ENCODE measurements around the gene PCCA.
"Not testable (repeated sequence)": the region's sequence is repeated elsewhere in the genome, so short reads cannot be mapped to it uniquely, and the experiment has no call there.

Gene PCCA

GRCh38 chr13:100141461-100141961 is 52.6 kb downstream of the PCCA start:
- not testable (repeated sequence) for H3K27ac ChIP-seq (ENCODE audit: low read length); H3K9me3 ChIP-seq (ENCODE audit: control insufficient read depth in 1 of 2, low read length in 2 of 2); H3K4me1 ChIP-seq (ENCODE audit: control insufficient read depth in 1 of 2, insufficient read depth in 2 of 2, low read length in 2 of 2); H3K36me3 ChIP-seq (ENCODE audit: control insufficient read depth in 1 of 2, insufficient read depth in 2 of 2, low read length in 2 of 2); H3K27me3 ChIP-seq (ENCODE audit: low read depth, low read length); H3K4me3 ChIP-seq (ENCODE audit: low read depth in 1 of 2, low read length in 2 of 2)

- H3K27ac ChIP-seq (ENCODE audit: low read length) = no peak overlapping the region
- H3K4me3 ChIP-seq (ENCODE audit: low read depth in 1 of 2, low read length in 2 of 2) = no peak overlapping the region
- H3K4me1 ChIP-seq (ENCODE audit: control insufficient read depth in 1 of 2, insufficient read depth in 2 of 2, low read length in 2 of 2) = no peaks in the 10 kb centered on the region
- no peaks in the 10 kb centered on the region for H3K9me3 ChIP-seq (ENCODE audit: control insufficient read depth in 1 of 2, low read length in 2 of 2)
- H3K27me3 ChIP-seq (ENCODE audit: low read depth, low read length) = no peaks in the 10 kb centered on the region
- peaks cover 5 to 15% of the 10 kb centered on the region in 2 donors for H3K36me3 ChIP-seq (ENCODE audit: control insufficient read depth in 1 of 2, insufficient read depth in 2 of 2, low read length in 2 of 2)
Observed at GRCh38 chr13:100146534-100146933, 57.6 kb downstream of the PCCA start.

DNA sequence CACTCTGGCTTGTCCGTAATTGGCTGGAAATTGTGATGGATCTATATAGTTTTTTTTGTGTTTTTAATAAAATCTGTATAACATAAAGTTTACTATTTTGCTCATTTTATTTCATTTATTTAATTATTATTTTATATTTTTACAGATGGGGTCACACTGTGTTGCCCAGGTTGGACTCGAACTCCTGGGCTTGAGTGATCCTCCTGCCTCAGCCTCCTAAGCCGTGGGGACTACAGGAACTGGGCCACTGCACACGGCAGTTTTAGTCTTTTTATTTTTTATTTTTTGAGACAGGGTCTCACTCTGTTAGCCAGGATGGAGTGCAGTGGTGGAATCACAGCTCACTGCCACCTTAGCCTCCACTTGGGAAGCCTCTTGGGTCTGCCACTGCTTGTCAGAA is 58.9 kb downstream of the PCCA start:
- Histone ChIP-seq H3K4me1 (ENCODE audit: control insufficient read depth in 1 of 2, insufficient read depth in 2 of 2, low read length in 2 of 2) (no peaks in the 10 kb centered on the region), H3K27ac (ENCODE audit: low read length) (no peak overlapping the region), H3K27me3 (ENCODE audit: low read depth, low read length) (no peaks in the 10 kb centered on the region), H3K9me3 (ENCODE audit: control insufficient read depth in 1 of 2, low read length in 2 of 2) (no peaks in the 10 kb centered on the region), H3K36me3 (ENCODE audit: control insufficient read depth in 1 of 2, insufficient read depth in 2 of 2, low read length in 2 of 2) (peaks cover 5 to 13% of the 10 kb centered on the region in 2 donors), H3K4me3 (ENCODE audit: low read depth in 1 of 2, low read length in 2 of 2) (no peak overlapping the region)

DNA sequence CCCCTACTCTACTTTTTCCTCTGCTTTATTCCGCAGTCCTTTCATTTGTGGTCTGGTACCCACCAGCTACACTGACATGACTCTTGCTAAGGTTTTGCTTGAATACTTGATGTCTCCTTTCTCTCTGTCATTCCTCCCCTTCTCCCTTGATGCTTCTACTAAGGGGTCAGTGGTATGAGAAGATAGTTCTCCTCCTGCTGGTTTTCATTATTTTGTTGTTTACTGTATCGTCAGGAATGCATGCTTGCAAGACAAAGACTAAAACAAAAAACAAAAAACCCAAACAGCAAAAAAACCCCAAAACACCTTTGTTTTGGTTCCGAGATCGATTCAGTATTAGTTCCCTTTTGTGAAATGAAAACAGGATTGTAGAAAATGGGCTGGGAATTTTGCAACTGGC is 59.5 kb downstream of the PCCA start:
- H3K4me1 ChIP-seq (ENCODE audit: control insufficient read depth in 1 of 2, insufficient read depth in 2 of 2, low read length in 2 of 2) = no peaks in the 10 kb centered on the region
- no peaks in the 10 kb centered on the region for H3K27me3 ChIP-seq (ENCODE audit: low read depth, low read length)
- no peaks in the 10 kb centered on the region for H3K9me3 ChIP-seq (ENCODE audit: control insufficient read depth in 1 of 2, low read length in 2 of 2)
- H3K4me3 ChIP-seq (ENCODE audit: low read depth in 1 of 2, low read length in 2 of 2) = no peak overlapping the region
- H3K36me3 ChIP-seq (ENCODE audit: control insufficient read depth in 1 of 2, insufficient read depth in 2 of 2, low read length in 2 of 2) = peaks cover 5 to 11% of the 10 kb centered on the region in 2 donors
- H3K27ac ChIP-seq (ENCODE audit: low read length) = no peak overlapping the region

DNA sequence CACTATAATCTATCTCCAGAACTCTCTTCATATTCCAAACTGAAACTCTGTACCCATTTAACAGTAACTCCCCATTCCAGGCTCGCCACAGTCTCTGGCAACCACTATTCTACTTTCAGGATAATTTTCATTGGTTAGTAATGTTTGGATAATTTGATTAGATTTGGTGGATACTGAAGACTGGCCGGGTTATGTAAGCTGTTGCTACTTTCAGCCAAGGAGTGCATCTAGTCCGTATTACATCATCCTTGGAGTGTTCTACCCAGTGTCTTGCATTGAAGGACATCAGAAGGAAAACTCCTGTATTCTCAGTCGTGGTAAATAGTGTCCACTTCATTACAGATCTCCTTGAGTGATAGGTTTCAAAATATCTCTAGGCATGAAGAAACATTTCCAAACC is 60.5 kb downstream of the PCCA start:
- H3K36me3 ChIP-seq (ENCODE audit: control insufficient read depth in 1 of 2, insufficient read depth in 2 of 2, low read length in 2 of 2) = peaks cover 5 to 11% of the 10 kb centered on the region in 2 donors
- no peaks in the 10 kb centered on the region for H3K4me1 ChIP-seq (ENCODE audit: control insufficient read depth in 1 of 2, insufficient read depth in 2 of 2, low read length in 2 of 2)
- no peak overlapping the region for H3K4me3 ChIP-seq (ENCODE audit: low read depth in 1 of 2, low read length in 2 of 2)
- H3K9me3 ChIP-seq (ENCODE audit: control insufficient read depth in 1 of 2, low read length in 2 of 2) = no peaks in the 10 kb centered on the region
- no peak overlapping the region for H3K27ac ChIP-seq (ENCODE audit: low read length)
- no peaks in the 10 kb centered on the region for H3K27me3 ChIP-seq (ENCODE audit: low read depth, low read length)

- not testable (repeated sequence) for H3K27me3 ChIP-seq (ENCODE audit: low read depth, low read length); H3K27ac ChIP-seq (ENCODE audit: low read length); H3K4me1 ChIP-seq (ENCODE audit: control insufficient read depth in 1 of 2, insufficient read depth in 2 of 2, low read length in 2 of 2); H3K36me3 ChIP-seq (ENCODE audit: control insufficient read depth in 1 of 2, insufficient read depth in 2 of 2, low read length in 2 of 2); H3K9me3 ChIP-seq (ENCODE audit: control insufficient read depth in 1 of 2, low read length in 2 of 2); H3K4me3 ChIP-seq (ENCODE audit: low read depth in 1 of 2, low read length in 2 of 2)
Observed at GRCh38 chr13:100150711-100151110, 61.8 kb downstream of the PCCA start.

- H3K27ac ChIP-seq (ENCODE audit: low read length) = no peak overlapping the region
- no peaks in the 10 kb centered on the region for H3K9me3 ChIP-seq (ENCODE audit: control insufficient read depth in 1 of 2, low read length in 2 of 2)
- H3K4me1 ChIP-seq (ENCODE audit: control insufficient read depth in 1 of 2, insufficient read depth in 2 of 2, low read length in 2 of 2) = no peaks in the 10 kb centered on the region
- H3K4me3 ChIP-seq (ENCODE audit: low read depth in 1 of 2, low read length in 2 of 2) = no peak overlapping the region
- peaks cover 4 to 12% of the 10 kb centered on the region in 2 donors for H3K36me3 ChIP-seq (ENCODE audit: control insufficient read depth in 1 of 2, insufficient read depth in 2 of 2, low read length in 2 of 2)
- no peaks in the 10 kb centered on the region for H3K27me3 ChIP-seq (ENCODE audit: low read depth, low read length)
Observed at GRCh38 chr13:100154842-100155416, 66.0 kb downstream of the PCCA start.

DNA sequence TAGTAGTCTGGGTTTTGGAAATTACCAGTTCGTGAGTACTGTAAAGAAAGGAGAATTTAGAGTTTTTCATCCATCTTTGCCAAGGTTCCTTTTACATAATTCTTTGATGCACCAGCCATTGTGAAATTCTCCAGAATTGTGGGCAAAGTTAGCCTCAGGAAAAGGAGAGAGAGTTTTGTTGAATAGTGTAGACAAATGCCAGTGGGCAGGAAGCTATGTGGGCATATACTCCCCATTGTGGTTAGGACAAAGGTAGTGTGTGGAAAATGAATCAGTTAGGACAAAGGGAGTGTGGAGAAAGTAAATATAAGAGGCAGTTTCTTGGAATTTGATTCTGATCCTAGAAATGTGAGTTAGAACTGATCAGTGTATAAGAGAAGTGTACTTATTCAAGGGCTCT is 67.9 kb downstream of the PCCA start:
- H3K9me3 ChIP-seq (ENCODE audit: control insufficient read depth in 1 of 2, low read length in 2 of 2) = no peaks in the 10 kb centered on the region
- no peak overlapping the region for H3K4me3 ChIP-seq (ENCODE audit: low read depth in 1 of 2, low read length in 2 of 2)
- H3K27me3 ChIP-seq (ENCODE audit: low read depth, low read length) = no peaks in the 10 kb centered on the region
- no peak overlapping the region for H3K27ac ChIP-seq (ENCODE audit: low read length)
- H3K4me1 ChIP-seq (ENCODE audit: control insufficient read depth in 1 of 2, insufficient read depth in 2 of 2, low read length in 2 of 2) = no peaks in the 10 kb centered on the region
- H3K36me3 ChIP-seq (ENCODE audit: control insufficient read depth in 1 of 2, insufficient read depth in 2 of 2, low read length in 2 of 2) = peaks cover 4 to 6% of the 10 kb centered on the region in 2 donors

- H3K4me3 ChIP-seq (ENCODE audit: low read depth in 1 of 2, low read length in 2 of 2) = no peak overlapping the region
- peaks cover 4 to 6% of the 10 kb centered on the region in 2 donors for H3K36me3 ChIP-seq (ENCODE audit: control insufficient read depth in 1 of 2, insufficient read depth in 2 of 2, low read length in 2 of 2)
- no peak overlapping the region for H3K27ac ChIP-seq (ENCODE audit: low read length)
- H3K4me1 ChIP-seq (ENCODE audit: control insufficient read depth in 1 of 2, insufficient read depth in 2 of 2, low read length in 2 of 2) = no peaks in the 10 kb centered on the region
- no peaks in the 10 kb centered on the region for H3K27me3 ChIP-seq (ENCODE audit: low read depth, low read length)
- no peaks in the 10 kb centered on the region for H3K9me3 ChIP-seq (ENCODE audit: control insufficient read depth in 1 of 2, low read length in 2 of 2)
Observed at GRCh38 chr13:100158569-100158968, 69.7 kb downstream of the PCCA start.

DNA sequence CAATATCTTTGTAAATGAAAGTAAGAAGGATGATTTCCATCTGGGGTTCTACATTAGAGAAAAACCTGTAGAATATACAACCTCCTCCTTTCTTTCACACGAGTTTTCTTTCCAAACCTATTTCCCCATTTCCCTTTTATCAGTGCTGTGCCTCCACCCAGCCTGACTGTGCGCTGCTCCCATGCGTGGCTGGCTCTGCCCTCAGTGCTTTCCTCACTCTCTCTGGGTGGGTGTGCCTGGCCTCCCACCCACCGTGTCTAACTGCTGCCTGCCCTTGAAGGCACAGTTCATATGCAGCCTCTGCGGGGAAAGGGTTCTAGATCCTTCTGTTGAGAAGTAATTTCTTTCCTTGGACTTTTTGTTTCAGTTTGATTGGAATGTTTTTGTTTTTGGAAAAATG is 70.7 kb downstream of the PCCA start:
- Histone ChIP-seq H3K27me3 (ENCODE audit: low read depth, low read length) (no peaks in the 10 kb centered on the region), H3K36me3 (ENCODE audit: control insufficient read depth in 1 of 2, insufficient read depth in 2 of 2, low read length in 2 of 2) (peaks cover 4 to 6% of the 10 kb centered on the region in 2 donors), H3K4me3 (ENCODE audit: low read depth in 1 of 2, low read length in 2 of 2) (no peak overlapping the region), H3K9me3 (ENCODE audit: control insufficient read depth in 1 of 2, low read length in 2 of 2) (no peaks in the 10 kb centered on the region), H3K4me1 (ENCODE audit: control insufficient read depth in 1 of 2, insufficient read depth in 2 of 2, low read length in 2 of 2) (no peaks in the 10 kb centered on the region), H3K27ac (ENCODE audit: low read length) (no peak overlapping the region)

GRCh38 chr13:100160450-100160849 is 71.6 kb downstream of the PCCA start:
- no peaks in the 10 kb centered on the region for H3K9me3 ChIP-seq (ENCODE audit: control insufficient read depth in 1 of 2, low read length in 2 of 2)
- no peak overlapping the region for H3K4me3 ChIP-seq (ENCODE audit: low read depth in 1 of 2, low read length in 2 of 2)
- no peaks in the 10 kb centered on the region for H3K4me1 ChIP-seq (ENCODE audit: control insufficient read depth in 1 of 2, insufficient read depth in 2 of 2, low read length in 2 of 2)
- peaks cover 4 to 6% of the 10 kb centered on the region in 2 donors for H3K36me3 ChIP-seq (ENCODE audit: control insufficient read depth in 1 of 2, insufficient read depth in 2 of 2, low read length in 2 of 2)
- H3K27ac ChIP-seq (ENCODE audit: low read length) = no peak overlapping the region
- no peaks in the 10 kb centered on the region for H3K27me3 ChIP-seq (ENCODE audit: low read depth, low read length)

DNA sequence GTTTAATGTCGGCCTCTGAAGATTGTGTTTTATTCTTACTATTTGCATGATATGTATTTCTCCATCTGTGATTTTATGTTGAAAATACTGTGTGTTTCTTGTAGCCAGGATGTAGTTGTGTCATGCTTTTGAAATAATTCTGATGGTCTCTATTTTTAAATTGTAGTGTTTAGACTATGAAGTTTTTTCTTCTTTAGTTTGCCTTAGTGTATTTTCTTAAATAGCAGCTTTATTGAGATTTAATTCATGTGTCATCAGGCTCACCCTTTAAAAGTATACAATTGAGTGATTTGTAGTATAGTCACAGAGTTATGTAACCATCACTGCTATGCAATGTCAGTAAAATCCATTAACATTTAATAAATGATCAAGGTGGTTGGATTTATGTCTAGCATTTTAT is 74.5 kb downstream of the PCCA start:
- H3K27ac ChIP-seq (ENCODE audit: low read length) = no peak overlapping the region
- H3K4me1 ChIP-seq (ENCODE audit: control insufficient read depth in 1 of 2, insufficient read depth in 2 of 2, low read length in 2 of 2) = no peaks in the 10 kb centered on the region
- no peaks in the 10 kb centered on the region for H3K9me3 ChIP-seq (ENCODE audit: control insufficient read depth in 1 of 2, low read length in 2 of 2)
- no peaks in the 10 kb centered on the region for H3K36me3 ChIP-seq (ENCODE audit: control insufficient read depth in 1 of 2, insufficient read depth in 2 of 2, low read length in 2 of 2)
- H3K4me3 ChIP-seq (ENCODE audit: low read depth in 1 of 2, low read length in 2 of 2) = no peak overlapping the region
- H3K27me3 ChIP-seq (ENCODE audit: low read depth, low read length) = no peaks in the 10 kb centered on the region

All from muscle layer of duodenum (tissue), 2 donors.